ENCODE measurements around the gene TARP.

GRCh38 chr7:38311329-38311937 is 38.0 kb upstream of the TARP start:
- TF ChIP-seq CTCF (IDR thresholded peaks at IDR 0.05 in 2 of 3, conservative IDR thresholded peaks at IDR 0.05 in 1 of 3; ENCODE audit: borderline replicate concordance in 1 of 3, insufficient read depth in 1 of 3, low read depth in 2 of 3, low read length in 2 of 3) = no peak
- TF ChIP-seq ZNF274 (IDR thresholded peaks at IDR 0.05; ENCODE audit: low read depth, low read length) = no peak
- TF ChIP-seq POLR2AphosphoS5 (IDR thresholded peaks at IDR 0.05; ENCODE audit: low read depth, low read length) = no peak
- no peak for TF ChIP-seq EZH2 (IDR thresholded peaks at IDR 0.05)
- no peak for TF ChIP-seq POLR2A (IDR thresholded peaks at IDR 0.05; ENCODE audit: borderline replicate concordance, extremely low read depth, insufficient read depth, insufficient read length)
- TF ChIP-seq ZFX (IDR thresholded peaks at IDR 0.05) = no peak
- no peak for TF ChIP-seq SP1 (IDR thresholded peaks at IDR 0.05; ENCODE audit: low read depth)
